ENCODE results near the gene ZNF12.

ZNF12 gene

GRCh38 chr7:6700793-6701192 is 6.0 kb downstream of the ZNF12 start:
- no peak for DNase-seq
- no CpG with 5 or more reads among the region's 5 CpGs for WGBS (ENCODE audit: extremely low coverage, insufficient coverage, insufficient read length)
- H2BK120ac ChIP-seq (ENCODE audit: insufficient read depth, low read length, poor library complexity) = no peak overlapping the region
- no peak overlapping the region for H3K14ac ChIP-seq (ENCODE audit: low read length)
- H3K23ac ChIP-seq (ENCODE audit: low read length) = no peak overlapping the region
- no peak overlapping the region for H2BK5ac ChIP-seq (ENCODE audit: low read depth, low read length, poor library complexity)
- no peak overlapping the region for H3K27ac ChIP-seq (ENCODE audit: low read depth, low read length)
- H3K4me1 ChIP-seq (ENCODE audit: control insufficient read depth in 1 of 2, insufficient read depth in 2 of 2, low read length in 2 of 2) = peaks cover 0 to 2% of the 10 kb centered on the region in 2 experiments
- H3K4ac ChIP-seq (ENCODE audit: low read depth, low read length) = no peak overlapping the region
- no peak overlapping the region for H3K4me2 ChIP-seq (ENCODE audit: low read length)
- H2BK12ac ChIP-seq (ENCODE audit: low read length) = no peak overlapping the region
- no peaks in the 10 kb centered on the region for H3K27me3 ChIP-seq (ENCODE audit: insufficient read depth, low read length)
- H3K9me3 ChIP-seq (ENCODE audit: insufficient read depth, low read depth, low read length) = peaks cover 13% of the 10 kb centered on the region
- H4K12ac ChIP-seq (ENCODE audit: low read depth, low read length) = no peak overlapping the region
- H4K91ac ChIP-seq (ENCODE audit: low read depth, low read length) = no peak overlapping the region
- H3K79me1 ChIP-seq (ENCODE audit: low read length) = no peaks in the 10 kb centered on the region
- peaks cover 36 to 60% of the 10 kb centered on the region in 2 experiments for H3K36me3 ChIP-seq (ENCODE audit: control insufficient read depth in 1 of 2, insufficient read depth in 2 of 2, low read length in 2 of 2)
- no peak overlapping the region for H2AFZ ChIP-seq (ENCODE audit: insufficient read depth, low read length, poor library complexity)
- H3K4me3 ChIP-seq (ENCODE audit: low read depth, low read length) = no peak overlapping the region
- no peak overlapping the region for H2AK5ac ChIP-seq (ENCODE audit: low read length)
- no peak overlapping the region for H3K18ac ChIP-seq (ENCODE audit: low read length)
- H3K9ac ChIP-seq (ENCODE audit: low read length) = no peak overlapping the region
- H4K8ac ChIP-seq (ENCODE audit: low read depth, low read length) = no peak overlapping the region
- peaks cover 2% of the 10 kb centered on the region for H3K79me2 ChIP-seq (ENCODE audit: control insufficient read depth, insufficient read depth, low read length, poor library complexity)

- DNase-seq = no peak
- Histone ChIP-seq H4K8ac (ENCODE audit: low read depth, low read length) (no peak overlapping the region), H3K36me3 (ENCODE audit: control insufficient read depth in 1 of 2, insufficient read depth in 2 of 2, low read length in 2 of 2) (peaks cover 28 to 66% of the 10 kb centered on the region in 2 experiments), H4K91ac (ENCODE audit: low read depth, low read length) (no peak overlapping the region), H3K4me3 (ENCODE audit: low read depth, low read length) (no peak overlapping the region), H3K18ac (ENCODE audit: low read length) (no peak overlapping the region), H2AFZ (ENCODE audit: insufficient read depth, low read length, poor library complexity) (no peak overlapping the region), H3K79me2 (ENCODE audit: control insufficient read depth, insufficient read depth, low read length, poor library complexity) (no peaks in the 10 kb centered on the region), H2BK12ac (ENCODE audit: low read length) (no peak overlapping the region), H2BK120ac (ENCODE audit: insufficient read depth, low read length, poor library complexity) (no peak overlapping the region), H4K12ac (ENCODE audit: low read depth, low read length) (no peak overlapping the region), H3K4me2 (ENCODE audit: low read length) (no peak overlapping the region), H3K4me1 (ENCODE audit: control insufficient read depth in 1 of 2, insufficient read depth in 2 of 2, low read length in 2 of 2) (no peaks in the 10 kb centered on the region), H3K27me3 (ENCODE audit: insufficient read depth, low read length) (no peaks in the 10 kb centered on the region), H3K4ac (ENCODE audit: low read depth, low read length) (no peak overlapping the region), H3K14ac (ENCODE audit: low read length) (no peak overlapping the region), H3K9me3 (ENCODE audit: insufficient read depth, low read depth, low read length) (peaks cover 34% of the 10 kb centered on the region), H3K79me1 (ENCODE audit: low read length) (no peaks in the 10 kb centered on the region), H2BK5ac (ENCODE audit: low read depth, low read length, poor library complexity) (no peak overlapping the region), H3K9ac (ENCODE audit: low read length) (no peak overlapping the region), H3K23ac (ENCODE audit: low read length) (no peak overlapping the region), H2AK5ac (ENCODE audit: low read length) (no peak overlapping the region), H3K27ac (ENCODE audit: low read depth, low read length) (no peak overlapping the region)
- no CpG with 5 or more reads among the region's 5 CpGs for WGBS (ENCODE audit: extremely low coverage, insufficient coverage, insufficient read length)
These were observed 15.1 kb downstream of the ZNF12 start for GRCh38 chr7:6691609-6692106.

GRCh38 chr7:6691103-6691502 is 15.6 kb downstream of the ZNF12 start:
- Histone ChIP-seq H3K14ac (ENCODE audit: low read length) (no peak overlapping the region), H3K23ac (ENCODE audit: low read length) (no peak overlapping the region), H3K9me3 (ENCODE audit: insufficient read depth, low read depth, low read length) (peaks cover 34% of the 10 kb centered on the region), H3K79me2 (ENCODE audit: control insufficient read depth, insufficient read depth, low read length, poor library complexity) (no peaks in the 10 kb centered on the region), H2BK12ac (ENCODE audit: low read length) (no peak overlapping the region), H2BK5ac (ENCODE audit: low read depth, low read length, poor library complexity) (no peak overlapping the region), H4K8ac (ENCODE audit: low read depth, low read length) (no peak overlapping the region), H4K12ac (ENCODE audit: low read depth, low read length) (no peak overlapping the region), H3K4ac (ENCODE audit: low read depth, low read length) (no peak overlapping the region), H2AK5ac (ENCODE audit: low read length) (no peak overlapping the region), H3K27me3 (ENCODE audit: insufficient read depth, low read length) (no peaks in the 10 kb centered on the region), H3K18ac (ENCODE audit: low read length) (no peak overlapping the region), H3K79me1 (ENCODE audit: low read length) (no peaks in the 10 kb centered on the region), H3K27ac (ENCODE audit: low read depth, low read length) (no peak overlapping the region), H3K36me3 (ENCODE audit: control insufficient read depth in 1 of 2, insufficient read depth in 2 of 2, low read length in 2 of 2) (peaks cover 27 to 63% of the 10 kb centered on the region in 2 experiments), H3K4me1 (ENCODE audit: control insufficient read depth in 1 of 2, insufficient read depth in 2 of 2, low read length in 2 of 2) (no peaks in the 10 kb centered on the region), H2AFZ (ENCODE audit: insufficient read depth, low read length, poor library complexity) (no peak overlapping the region), H3K4me3 (ENCODE audit: low read depth, low read length) (no peak overlapping the region), H3K4me2 (ENCODE audit: low read length) (no peak overlapping the region), H2BK120ac (ENCODE audit: insufficient read depth, low read length, poor library complexity) (no peak overlapping the region), H3K9ac (ENCODE audit: low read length) (no peak overlapping the region), H4K91ac (ENCODE audit: low read depth, low read length) (no peak overlapping the region)
- DNase-seq = no peak
- WGBS (ENCODE audit: extremely low coverage, insufficient coverage, insufficient read length) = no CpG with 5 or more reads among the region's 4 CpGs

DNA sequence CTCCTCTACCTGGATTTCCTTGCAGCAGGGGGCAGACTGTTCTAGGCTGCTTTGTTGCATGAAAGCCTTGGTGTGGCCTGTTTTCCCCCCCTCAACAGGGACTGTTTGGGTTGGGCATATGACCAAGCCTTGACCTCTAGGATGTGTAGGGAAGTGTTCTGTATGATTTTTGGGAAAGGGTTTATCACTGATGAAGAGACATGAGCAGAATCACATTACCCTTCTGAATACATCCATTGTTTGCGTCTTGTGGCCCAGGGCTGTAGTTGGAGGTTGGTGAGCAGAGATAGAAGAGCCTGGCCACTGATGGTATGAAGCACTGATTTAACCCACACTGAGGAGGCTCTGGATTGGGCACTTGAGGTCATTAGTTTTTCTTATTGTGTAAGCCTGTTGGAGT is 26.6 kb downstream of the ZNF12 start:
- no peaks in the 10 kb centered on the region for H3K79me2 ChIP-seq (ENCODE audit: control insufficient read depth, insufficient read depth, low read length, poor library complexity)
- no peak overlapping the region for H3K4ac ChIP-seq (ENCODE audit: low read depth, low read length)
- no peak overlapping the region for H2BK5ac ChIP-seq (ENCODE audit: low read depth, low read length, poor library complexity)
- H3K36me3 ChIP-seq (ENCODE audit: control insufficient read depth in 1 of 2, insufficient read depth in 2 of 2, low read length in 2 of 2) = peaks cover 3% of the 10 kb centered on the region in 2 experiments
- H2AFZ ChIP-seq (ENCODE audit: insufficient read depth, low read length, poor library complexity) = no peak overlapping the region
- H3K18ac ChIP-seq (ENCODE audit: low read length) = no peak overlapping the region
- no peak overlapping the region for H4K8ac ChIP-seq (ENCODE audit: low read depth, low read length)
- no peaks in the 10 kb centered on the region for H3K79me1 ChIP-seq (ENCODE audit: low read length)
- no peak overlapping the region for H3K27ac ChIP-seq (ENCODE audit: low read depth, low read length)
- H4K12ac ChIP-seq (ENCODE audit: low read depth, low read length) = no peak overlapping the region
- no peaks in the 10 kb centered on the region for H3K4me1 ChIP-seq (ENCODE audit: control insufficient read depth in 1 of 2, insufficient read depth in 2 of 2, low read length in 2 of 2)
- H2BK120ac ChIP-seq (ENCODE audit: insufficient read depth, low read length, poor library complexity) = no peak overlapping the region
- no peak overlapping the region for H3K23ac ChIP-seq (ENCODE audit: low read length)
- no peak for DNase-seq
- no peaks in the 10 kb centered on the region for H3K27me3 ChIP-seq (ENCODE audit: insufficient read depth, low read length)
- no peak overlapping the region for H2BK12ac ChIP-seq (ENCODE audit: low read length)
- no peak overlapping the region for H4K91ac ChIP-seq (ENCODE audit: low read depth, low read length)
- no CpG with 5 or more reads among the region's 1 CpG for WGBS (ENCODE audit: extremely low coverage, insufficient coverage, insufficient read length)
- H3K14ac ChIP-seq (ENCODE audit: low read length) = no peak overlapping the region
- no peak overlapping the region for H2AK5ac ChIP-seq (ENCODE audit: low read length)
- H3K9ac ChIP-seq (ENCODE audit: low read length) = no peak overlapping the region
- no peak overlapping the region for H3K4me2 ChIP-seq (ENCODE audit: low read length)
- H3K4me3 ChIP-seq (ENCODE audit: low read depth, low read length) = no peak overlapping the region
- H3K9me3 ChIP-seq (ENCODE audit: insufficient read depth, low read depth, low read length) = peaks cover 28% of the 10 kb centered on the region

Data from trophoblast cell (in vitro differentiated cells and primary cell).